Breast epithelium (tissue), 4 donors: ENCODE data around the gene ANO3. TPM values are rescaled to one million over a fixed set of nuclear protein-coding genes. Genes with fewer than 3 reads are reported as not detected.
A peak's percentile ranks its signal among the peaks of the same experiment; 100 is the strongest.

ENCODE experiments used
- DNase-seq, 2 donors: peaks; one replicate each; pipeline ENCODE4 v3.0.0-alpha.2; 2019; ENCODE audit warnings: low spot score in 2 of 2
- H3K27ac ChIP-seq, 2 donors: fragments of 200-600 bp; sonication (generic) in 1 of 2; one replicate each; pipeline ENCODE4 v1.5.1; 2016 to 2019; ENCODE audit warnings: mild to moderate bottlenecking in 1 of 2
- H3K27me3 ChIP-seq, 2 donors: fragments of 200-600 bp; sonication (generic) in 1 of 2; one replicate each; pipeline versions ENCODE4 v1.5.1 to v1.6.0; 2017 to 2019; ENCODE audit warnings: control low read depth in 1 of 2, mild to moderate bottlenecking in 1 of 2
- H3K36me3 ChIP-seq: fragments of 200-600 bp; one replicate; pipeline ENCODE4 v1.5.1; 2019
- H3K4me1 ChIP-seq, 2 donors: fragments of 200-600 bp; sonication (generic); one replicate each; pipeline ENCODE4 v1.5.1; 2016 to 2019; ENCODE audit warnings: control low read depth in 1 of 2
- H3K4me3 ChIP-seq, 3 donors: fragments of 200-600 bp; sonication (generic); 1 replicate in 2 of 3; 2 replicates in 1 of 3; pipeline ENCODE4 v1.5.1; 2016 to 2019; ENCODE audit warnings: mild to moderate bottlenecking in 3 of 3, moderate library complexity in 2 of 3
- H3K9me3 ChIP-seq, 2 donors: fragments of 200-600 bp; sonication (generic) in 1 of 2; one replicate each; pipeline ENCODE4 v1.5.1; 2016 to 2019; ENCODE audit warnings: control low read depth in 1 of 2
- POLR2A ChIP-seq: fragments of 450-650 bp; IDR thresholded peaks from one replicate; pipeline ENCODE4 v1.6.1; 2016; ENCODE audit warnings: antibody characterized with exemption, mild to moderate bottlenecking, moderate library complexity
- POLR2AphosphoS5 ChIP-seq, 3 donors: sonication (generic); formaldehyde crosslinking; IDR thresholded peaks; one replicate each; pipeline ENCODE4 v1.6.1; 2017; ENCODE audit warnings: antibody characterized with exemption in 3 of 3
- intact Hi-C: fragments of 100-400 bp; cut with DNase I; formaldehyde crosslinking; loops from one replicate; pipeline ENCODE4 v1.15.1; 2023; ENCODE audit warnings: low total_unique reads
- total RNA-seq, 3 donors: library from RNA; depleted of rRNA; stranded (reverse); fragments of >200 nt; gene quantifications; one replicate each; pipeline ENCODE4 v1.1.0, GENCODE V29; 2016
- TF ChIP-seq, protein P1 (sequence below), 3 donors: fragments of 450-650 bp; IDR thresholded peaks; one replicate each; pipeline ENCODE4 v1.5.1; 2016 to 2017; ENCODE audit warnings: antibody characterized with exemption in 3 of 3, mild to moderate bottlenecking in 3 of 3, moderate library complexity in 3 of 3

The ANO3 gene
- total RNA-seq, 3 donors from 2014 or later, result 0.29 to 9.0 (median 0.66) TPM

DNA sequence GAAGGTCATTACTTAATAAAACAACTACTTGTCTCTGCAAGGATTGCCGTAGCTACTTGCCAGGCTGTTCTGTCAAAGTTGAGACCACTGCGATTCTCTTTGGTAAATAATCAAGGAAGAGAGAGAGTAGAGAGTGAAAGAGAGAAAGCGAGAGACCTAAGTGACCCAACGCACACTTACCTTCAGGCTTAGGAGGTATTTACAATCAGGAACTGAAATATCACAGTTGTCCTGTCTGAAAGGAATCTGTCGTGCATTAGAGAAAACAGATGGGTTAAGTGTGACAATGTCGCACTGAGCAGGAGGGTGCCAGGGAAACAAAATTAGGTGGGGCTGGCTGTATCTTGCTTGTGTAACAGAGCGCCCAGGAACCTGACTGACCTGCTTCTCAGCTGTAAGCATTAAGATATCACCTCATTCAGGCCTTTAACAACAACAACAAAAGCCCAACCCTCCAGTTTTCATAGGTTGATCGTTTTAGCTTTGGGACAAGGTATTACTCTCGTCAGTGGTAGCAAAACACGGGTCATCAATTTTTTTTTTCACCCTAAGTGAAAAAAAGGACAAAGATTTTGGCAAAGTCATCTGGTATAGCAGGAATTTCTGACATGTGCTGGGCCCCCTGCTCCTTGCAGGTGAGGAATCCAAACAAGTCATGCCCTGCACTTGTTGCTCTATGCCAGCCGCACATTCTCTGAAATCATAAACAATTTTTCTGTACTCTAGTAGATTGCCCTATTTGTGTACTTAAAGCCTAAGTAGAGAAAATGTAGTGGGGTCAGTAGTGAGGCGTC, 240.1 kb downstream of the ANO3 start, which contains the start of gene MUC15:
TSS of gene MUC15 (minus strand) at position 403 of the 794 bp plus-strand sequence. CDS start 5,169 bp downstream, outside the sequence.
- Histone ChIP-seq H3K36me3 (no peaks in the 10 kb centered on the region), H3K9me3 (no peaks in the 10 kb centered on the region), H3K4me1 (no peaks in the 10 kb centered on the region), H3K4me3 (peak within 1 kb of the TSS in 2 of 3 donors; percentile 28 to 44), H3K27ac (peak within 1 kb of the TSS; percentile 71 to 86), H3K27me3 (no peaks in the 10 kb centered on the region)
- DNase-seq, result no peak
- intact Hi-C loops, result no loop called here
- no peak for TF ChIP-seq POLR2A
- TF ChIP-seq, protein P1, sequence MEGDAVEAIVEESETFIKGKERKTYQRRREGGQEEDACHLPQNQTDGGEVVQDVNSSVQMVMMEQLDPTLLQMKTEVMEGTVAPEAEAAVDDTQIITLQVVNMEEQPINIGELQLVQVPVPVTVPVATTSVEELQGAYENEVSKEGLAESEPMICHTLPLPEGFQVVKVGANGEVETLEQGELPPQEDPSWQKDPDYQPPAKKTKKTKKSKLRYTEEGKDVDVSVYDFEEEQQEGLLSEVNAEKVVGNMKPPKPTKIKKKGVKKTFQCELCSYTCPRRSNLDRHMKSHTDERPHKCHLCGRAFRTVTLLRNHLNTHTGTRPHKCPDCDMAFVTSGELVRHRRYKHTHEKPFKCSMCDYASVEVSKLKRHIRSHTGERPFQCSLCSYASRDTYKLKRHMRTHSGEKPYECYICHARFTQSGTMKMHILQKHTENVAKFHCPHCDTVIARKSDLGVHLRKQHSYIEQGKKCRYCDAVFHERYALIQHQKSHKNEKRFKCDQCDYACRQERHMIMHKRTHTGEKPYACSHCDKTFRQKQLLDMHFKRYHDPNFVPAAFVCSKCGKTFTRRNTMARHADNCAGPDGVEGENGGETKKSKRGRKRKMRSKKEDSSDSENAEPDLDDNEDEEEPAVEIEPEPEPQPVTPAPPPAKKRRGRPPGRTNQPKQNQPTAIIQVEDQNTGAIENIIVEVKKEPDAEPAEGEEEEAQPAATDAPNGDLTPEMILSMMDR (IDR thresholded peaks at IDR 0.05), result no peak
- TF ChIP-seq POLR2AphosphoS5 (IDR thresholded peaks at IDR 0.05), result no peak

DNA sequence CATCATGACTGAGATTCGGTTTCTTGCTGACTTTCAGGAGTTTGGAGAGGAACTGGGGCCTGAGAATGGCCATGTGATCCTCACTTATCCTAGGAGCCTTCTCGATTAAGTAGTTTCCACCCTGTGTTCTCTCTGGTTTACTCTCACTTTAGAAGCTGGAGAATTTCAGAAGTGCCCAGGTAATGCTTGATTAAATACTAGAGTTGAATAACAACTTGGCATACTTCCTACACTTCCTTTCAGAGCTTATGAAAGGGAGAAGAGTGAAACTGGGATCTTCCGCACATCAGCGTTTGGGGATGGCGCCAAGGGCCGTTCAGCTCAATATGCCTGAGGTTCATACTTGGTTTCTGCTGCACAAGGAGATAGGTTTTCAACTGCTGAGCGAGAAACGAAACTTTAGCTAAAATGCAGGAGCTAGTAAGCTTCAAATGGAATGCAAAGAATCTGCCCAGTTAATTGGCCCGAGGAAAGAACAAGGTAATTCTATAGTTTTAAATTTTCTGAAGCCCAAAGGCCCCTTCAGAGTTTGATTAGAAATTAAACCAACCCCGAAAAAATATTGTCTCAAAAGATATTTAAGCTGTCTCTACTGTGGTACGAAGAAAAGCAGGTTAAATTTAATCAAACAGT, 241.0 kb downstream of the ANO3 start:
- Histone ChIP-seq H3K36me3 (no peaks in the 10 kb centered on the region), H3K4me3 (peak overlapping the region in 2 of 3 donors; percentile 18 to 44), H3K27ac (peak overlapping the region; percentile 71 to 86), H3K4me1 (no peaks in the 10 kb centered on the region), H3K27me3 (no peaks in the 10 kb centered on the region), H3K9me3 (no peaks in the 10 kb centered on the region)
- intact Hi-C loops, result no loop called here
- DNase-seq, result no peak
- TF ChIP-seq POLR2AphosphoS5 (IDR thresholded peaks at IDR 0.05) (no peak), POLR2A (no peak)
- TF ChIP-seq, protein P1 (IDR thresholded peaks at IDR 0.05), result no peak

DNA sequence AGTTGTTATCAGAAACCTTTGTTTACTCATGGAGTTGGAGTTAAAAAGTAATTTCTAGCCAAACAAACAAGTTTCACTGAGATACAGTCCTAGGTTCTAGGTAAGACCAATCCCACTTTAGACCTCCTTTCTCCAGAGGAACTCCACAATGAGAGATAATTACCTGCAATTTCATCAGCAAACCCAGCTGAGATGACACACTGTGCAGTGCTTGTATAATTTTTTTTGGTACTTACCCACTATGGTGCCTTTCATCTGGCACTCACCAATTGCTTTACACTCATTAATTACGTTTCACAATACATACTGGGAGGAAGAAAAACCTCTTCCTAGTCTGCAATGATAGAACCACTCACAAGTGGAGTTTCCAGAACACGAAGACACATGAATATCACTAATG, 242.0 kb downstream of the ANO3 start:
- TF ChIP-seq POLR2A (no peak), POLR2AphosphoS5 (IDR thresholded peaks at IDR 0.05) (no peak)
- TF ChIP-seq, protein P1 (IDR thresholded peaks at IDR 0.05), result no peak
- intact Hi-C loops, result no loop called here
- no peak for DNase-seq
- Histone ChIP-seq H3K4me3 (no peak overlapping the region), H3K27ac (peak overlapping the region; percentile 71 to 86), H3K27me3 (no peaks in the 10 kb centered on the region), H3K9me3 (no peaks in the 10 kb centered on the region), H3K36me3 (no peaks in the 10 kb centered on the region), H3K4me1 (no peaks in the 10 kb centered on the region)

DNA sequence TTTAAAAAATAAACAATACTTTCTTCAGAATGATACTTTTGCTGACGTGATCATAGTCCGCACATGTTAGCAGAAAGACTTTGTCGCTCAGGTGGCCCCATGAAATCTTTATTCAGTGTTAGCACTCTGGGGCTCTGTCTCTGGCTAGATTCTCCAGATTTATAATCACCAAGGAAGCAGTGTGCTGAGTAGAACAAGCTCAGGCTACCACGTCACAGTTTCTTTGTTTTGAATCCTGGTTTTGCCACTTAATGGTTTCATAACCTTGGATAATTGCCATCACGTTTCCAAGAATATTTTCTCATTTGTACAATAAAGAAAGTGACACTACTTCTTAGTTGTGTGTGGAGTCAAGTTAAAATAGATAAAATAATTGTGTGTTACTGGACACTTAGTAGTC, 244.0 kb downstream of the ANO3 start:
- TF ChIP-seq POLR2AphosphoS5 (IDR thresholded peaks at IDR 0.05) (no peak), POLR2A (no peak)
- TF ChIP-seq, protein P1 (IDR thresholded peaks at IDR 0.05), result no peak
- H3K27ac ChIP-seq, result peak overlapping the region; percentile 13 to 65
- intact Hi-C loops, result no loop called here
- no peak for DNase-seq
- no peaks in the 10 kb centered on the region for H3K4me1 ChIP-seq
- H3K9me3 ChIP-seq, result no peaks in the 10 kb centered on the region
- no peak overlapping the region for H3K4me3 ChIP-seq
- H3K36me3 ChIP-seq, result no peaks in the 10 kb centered on the region
- no peaks in the 10 kb centered on the region for H3K27me3 ChIP-seq
